A549 treated with dexamethasone at 1 μM for 4 hours (cell line): ENCODE data around the gene TRAF7. TPM values are rescaled to one million over a fixed set of nuclear protein-coding genes. Genes with fewer than 3 reads are reported as not detected.

Experiments used
- total RNA-seq: library from RNA; stranded (reverse); fragments of 200-300 nt; extraction: Qiagen RNA extraction; gene quantifications from 5 replicates; pipeline ENCODE4 v1.2.3, GENCODE V29; 2022

Gene TRAF7
- total RNA-seq, result 34.4 to 68.4 TPM (median 62.9 TPM) in 5 replicates

GRCh38 chr16:2155091-2155950, at the start of gene TRAF7:
TRAF7 (plus strand) TSS chr16:2155782; CDS start chr16:2163921, 8,139 bp downstream.

GRCh38 chr16:2135770-2136490, 19.7 kb upstream of the TRAF7 start, which contains the start of gene PKD1:
PKD1 (minus strand) TSS chr16:2135898; CDS start chr16:2135689, 209 bp downstream.

GRCh38 chr16:2147981-2148671, 7.5 kb upstream of the TRAF7 start, which contains the start of gene RAB26:
RAB26 (plus strand) TSS chr16:2148625; CDS start chr16:2148784, 159 bp downstream.

GRCh38 chr16:2196162-2196980, 40.8 kb downstream of the TRAF7 start, which contains the start of gene CASKIN1:
CASKIN1 (minus strand) TSS chr16:2196605; CDS start chr16:2196432, 173 bp downstream.

GRCh38 chr16:2205104-2205966, 49.8 kb downstream of the TRAF7 start, which contains the start of gene MLST8:
MLST8 (plus strand) TSS chr16:2205454; CDS start chr16:2206086, 632 bp downstream.

GRCh38 chr16:2210386-2211365, 55.1 kb downstream of the TRAF7 start, which contains the start of gene BRICD5:
BRICD5 (minus strand) TSS chr16:2210863; CDS start chr16:2210833, 30 bp downstream.

GRCh38 chr16:2214719-2214968, 59.1 kb downstream of the TRAF7 start, which contains the start of gene PGP:
PGP (minus strand) TSS chr16:2214840; CDS start chr16:2214777, 63 bp downstream.

GRCh38 chr16:2223221-2223941, 67.8 kb downstream of the TRAF7 start, which contains the start of gene E4F1:
E4F1 (plus strand) TSS chr16:2223591; CDS start chr16:2223614, 23 bp downstream.

Other genes starting within 250 kb of the TRAF7 start
- 1.2 to 1.9 TPM (median 1.6 TPM) in 5 replicates for gene HS3ST6, start 237.4 kb upstream of the TRAF7 start, total RNA-seq
- 32.7 to 40.4 TPM (median 38.3 TPM) in 5 replicates for gene MSRB1, start 212.6 kb upstream of the TRAF7 start, total RNA-seq
- gene RPL3L, start 201.1 kb upstream of the TRAF7 start, total RNA-seq, result 0.08 to 0.14 TPM in 2 of 5 replicates, not detected in the others
- 258 to 328 TPM (median 268 TPM) in 5 replicates for gene NDUFB10, start 196.2 kb upstream of the TRAF7 start, total RNA-seq
- 3,451 to 5,688 TPM (median 5,221 TPM) in 5 replicates for gene RPS2, start 191.0 kb upstream of the TRAF7 start, total RNA-seq
- not detected in 5 replicates for gene RNF151, start 188.9 kb upstream of the TRAF7 start, total RNA-seq
- gene TBL3, start 183.7 kb upstream of the TRAF7 start, total RNA-seq, result 30.0 to 38.7 TPM (median 34.9 TPM) in 5 replicates
- 0.12 to 0.18 TPM (median 0.17 TPM) in 5 replicates for gene NOXO1, start 174.3 kb upstream of the TRAF7 start, total RNA-seq
- gene GFER, start 171.6 kb upstream of the TRAF7 start, total RNA-seq, result 26.9 to 43.1 TPM (median 39.8 TPM) in 5 replicates
- 5.7 to 7.4 TPM (median 6.8 TPM) in 5 replicates for gene SYNGR3, start 165.8 kb upstream of the TRAF7 start, total RNA-seq
- 35.1 to 67.2 TPM (median 61.5 TPM) in 5 replicates for gene ZNF598, start 146.0 kb upstream of the TRAF7 start, total RNA-seq
- gene NPW, start 136.0 kb upstream of the TRAF7 start, total RNA-seq, result 0.79 to 1.2 TPM (median 1.0 TPM) in 5 replicates
- 45.5 to 66.1 TPM (median 65.3 TPM) in 5 replicates for gene NHERF2, start 128.9 kb upstream of the TRAF7 start, total RNA-seq
- 36.7 to 40.8 TPM (median 39.4 TPM) in 5 replicates for gene NTHL1, start 107.9 kb upstream of the TRAF7 start, total RNA-seq
- 18.8 to 50.4 TPM (median 40.2 TPM) in 5 replicates for gene TSC2, start 107.8 kb upstream of the TRAF7 start, total RNA-seq
- gene PKD1, start 19.9 kb upstream of the TRAF7 start, total RNA-seq, result 24.4 to 50.2 TPM (median 45.8 TPM) in 5 replicates
- gene RAB26, start 7.2 kb upstream of the TRAF7 start, total RNA-seq, result 1.5 to 4.0 TPM (median 3.2 TPM) in 5 replicates
- gene CASKIN1, start 40.8 kb downstream of the TRAF7 start, total RNA-seq, result 0.21 to 0.58 TPM (median 0.39 TPM) in 5 replicates
- 35.5 to 57.2 TPM (median 52.5 TPM) in 5 replicates for gene MLST8, start 49.7 kb downstream of the TRAF7 start, total RNA-seq
- gene BRICD5, start 55.1 kb downstream of the TRAF7 start, total RNA-seq, result 3.0 to 4.5 TPM (median 3.8 TPM) in 5 replicates
- 16.1 to 28.0 TPM (median 27.5 TPM) in 5 replicates for gene PGP, start 59.1 kb downstream of the TRAF7 start, total RNA-seq
- gene E4F1, start 67.8 kb downstream of the TRAF7 start, total RNA-seq, result 14.1 to 26.2 TPM (median 24.4 TPM) in 5 replicates
- gene DNASE1L2, start 80.7 kb downstream of the TRAF7 start, total RNA-seq, result 0.54 to 1.3 TPM (median 1.1 TPM) in 5 replicates
- 47.2 to 75.5 TPM (median 70.7 TPM) in 5 replicates for gene ECI1, start 95.8 kb downstream of the TRAF7 start, total RNA-seq
- 258 to 289 TPM (median 262 TPM) in 5 replicates for gene RNPS1, start 112.3 kb downstream of the TRAF7 start, total RNA-seq
- gene ABCA3, start 184.9 kb downstream of the TRAF7 start, total RNA-seq, result 15.9 to 23.7 TPM (median 20.9 TPM) in 5 replicates